GM21360 (cell line): Measurements from ENCODE around the gene TMEM100.
A peak's percentile ranks its signal among the peaks of the same experiment; 100 is the strongest.

Source experiments
- ATAC-seq: cut with Tn5 transposase; IDR thresholded peaks from one replicate; pipeline ENCODE4 v1.9.1; 2021; ENCODE audit warnings: mild to moderate bottlenecking, moderate library complexity; ENCODE audit not compliant: unreplicated experiment

The TMEM100 gene

DNA sequence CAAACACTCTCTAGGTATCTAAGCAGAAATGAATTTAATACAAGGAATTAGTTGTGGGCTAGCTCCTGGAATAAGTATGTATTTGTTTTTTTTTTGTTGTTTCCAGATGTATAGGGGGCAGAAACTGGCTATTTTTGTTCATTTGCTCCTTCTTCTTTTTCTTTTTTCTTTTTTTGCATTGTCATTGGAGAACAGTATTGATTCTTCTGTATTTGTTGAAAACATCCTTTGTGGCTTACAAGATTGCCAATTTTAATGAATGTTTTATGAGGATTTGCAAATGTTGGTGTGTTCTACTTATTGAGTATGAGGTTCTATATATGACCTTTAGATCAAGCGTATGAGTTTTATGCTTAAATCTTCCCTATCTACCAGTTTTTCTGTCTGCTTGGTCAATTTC lies 22.6 kb upstream of the TMEM100 start:
- no peak for ATAC-seq

DNA sequence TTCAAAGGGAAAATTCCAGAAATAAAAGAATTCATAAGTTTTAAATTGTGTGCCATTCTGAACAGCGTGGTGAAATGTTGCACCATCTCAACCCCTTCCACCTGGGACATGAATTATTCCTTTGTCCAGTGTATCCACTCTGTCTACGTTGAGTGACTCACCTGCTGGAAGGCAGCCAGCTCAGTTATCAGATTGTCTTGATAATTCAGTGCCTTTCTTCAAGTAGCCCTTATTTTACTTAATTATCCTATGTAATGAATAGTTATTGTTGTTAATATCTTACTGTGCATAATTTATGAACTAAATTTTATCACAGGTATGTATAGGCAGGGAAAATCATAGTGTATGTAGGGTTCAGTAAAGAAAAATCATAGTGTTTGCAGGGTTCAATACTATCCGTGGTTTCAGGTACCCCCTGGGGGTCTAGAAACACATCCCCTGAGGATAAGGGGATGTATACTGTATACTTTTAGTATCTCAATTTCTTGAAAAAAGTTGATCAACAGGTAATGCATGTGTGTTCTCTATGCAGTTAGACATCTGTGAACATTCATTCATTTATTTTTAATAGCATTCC lies 20.5 kb upstream of the TMEM100 start:
- peak; percentile 40 for ATAC-seq

DNA sequence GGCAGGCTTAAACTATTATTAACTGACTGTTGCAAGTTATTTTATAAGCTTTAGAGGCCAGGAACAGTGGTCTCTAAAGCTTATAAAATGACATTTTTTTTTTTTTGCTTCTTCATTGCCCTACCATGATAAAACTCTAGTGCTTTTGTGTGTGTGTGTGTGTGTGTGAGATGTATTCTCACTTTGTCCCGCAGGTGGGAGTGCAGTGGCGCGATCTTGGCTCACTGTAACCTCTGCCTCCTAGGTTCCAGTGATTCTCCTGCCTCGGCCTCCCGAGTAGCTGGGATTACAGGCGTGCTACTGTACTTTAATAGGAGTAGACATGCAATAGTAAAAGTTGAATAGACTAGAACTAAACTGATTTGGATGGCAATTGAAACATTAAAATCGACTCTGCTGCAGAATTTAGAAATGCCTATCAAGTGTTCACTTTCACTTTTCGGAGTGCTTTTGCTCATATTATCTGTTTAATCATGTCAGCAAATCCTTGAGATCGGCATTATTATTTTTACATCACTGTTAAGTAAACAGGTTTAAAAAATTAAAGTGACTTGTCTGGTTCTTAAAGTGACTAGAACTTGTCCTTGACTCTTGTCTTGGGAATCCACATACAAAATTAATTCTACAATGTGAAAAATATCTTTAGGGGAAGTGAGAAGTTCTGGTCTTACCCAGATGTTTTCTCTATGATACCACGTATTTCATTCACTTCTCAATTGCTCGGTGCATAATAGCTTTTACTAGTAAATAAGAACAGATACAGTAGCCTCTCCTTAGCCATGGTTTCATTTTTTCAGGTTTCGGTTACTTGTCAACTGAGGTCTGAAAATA lies 19.8 kb upstream of the TMEM100 start:
- peak; percentile 95 for ATAC-seq

DNA sequence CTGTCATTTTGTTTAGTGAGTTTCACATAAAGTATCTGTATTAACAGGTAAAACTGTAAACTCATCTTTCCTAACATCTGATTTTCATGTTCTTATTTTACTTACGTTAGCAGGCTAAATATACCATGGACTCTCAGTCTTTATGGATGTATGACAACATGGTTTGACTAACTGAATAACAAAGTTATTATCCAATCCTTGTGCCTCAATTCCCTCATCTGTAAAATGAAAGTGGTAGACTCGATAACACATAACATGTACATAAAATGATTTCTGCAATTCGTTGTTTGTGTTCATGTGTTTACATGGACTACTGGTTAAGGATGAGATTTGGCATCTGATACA lies 18.7 kb upstream of the TMEM100 start:
- ATAC-seq, result no peak

DNA sequence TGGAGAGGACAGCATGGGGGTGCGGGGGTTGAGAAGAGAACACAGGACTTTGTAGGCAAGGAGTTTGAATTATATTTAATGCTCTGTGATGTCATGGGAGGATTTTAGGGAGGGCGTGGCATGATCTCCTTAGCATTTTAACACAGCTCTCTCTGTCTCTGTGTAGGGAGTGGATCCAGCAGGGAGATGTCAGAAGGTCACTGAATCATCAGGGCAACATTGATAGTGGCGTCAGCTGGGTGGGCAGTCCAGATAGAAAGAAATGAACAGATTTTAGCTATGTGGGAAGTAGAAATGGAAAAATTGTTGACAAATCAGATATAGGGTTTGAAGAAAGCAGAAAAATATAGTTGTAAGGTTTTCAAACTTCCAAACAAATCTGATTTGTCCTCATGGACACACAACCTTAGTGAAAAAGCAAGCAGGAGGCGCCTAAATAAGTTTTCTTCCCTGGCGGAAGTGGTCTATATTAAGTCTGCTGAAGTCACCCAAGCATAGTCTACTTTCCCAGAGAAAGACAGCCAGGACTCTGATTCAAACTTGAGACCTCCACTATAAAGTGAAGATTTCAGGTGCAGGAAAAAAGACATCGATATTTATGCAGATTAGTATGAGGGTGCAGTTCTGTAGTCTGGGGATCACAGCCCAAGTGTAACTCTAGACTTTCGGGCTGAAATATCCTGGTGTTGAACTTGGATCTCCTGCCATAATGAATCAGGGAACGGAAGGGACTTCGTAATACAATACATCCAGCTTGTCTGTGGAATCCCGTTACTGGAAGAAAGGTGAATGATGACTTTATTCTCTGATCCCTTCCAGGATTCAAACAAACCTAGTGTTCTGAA lies 18.1 kb upstream of the TMEM100 start:
- ATAC-seq, result no peak

DNA sequence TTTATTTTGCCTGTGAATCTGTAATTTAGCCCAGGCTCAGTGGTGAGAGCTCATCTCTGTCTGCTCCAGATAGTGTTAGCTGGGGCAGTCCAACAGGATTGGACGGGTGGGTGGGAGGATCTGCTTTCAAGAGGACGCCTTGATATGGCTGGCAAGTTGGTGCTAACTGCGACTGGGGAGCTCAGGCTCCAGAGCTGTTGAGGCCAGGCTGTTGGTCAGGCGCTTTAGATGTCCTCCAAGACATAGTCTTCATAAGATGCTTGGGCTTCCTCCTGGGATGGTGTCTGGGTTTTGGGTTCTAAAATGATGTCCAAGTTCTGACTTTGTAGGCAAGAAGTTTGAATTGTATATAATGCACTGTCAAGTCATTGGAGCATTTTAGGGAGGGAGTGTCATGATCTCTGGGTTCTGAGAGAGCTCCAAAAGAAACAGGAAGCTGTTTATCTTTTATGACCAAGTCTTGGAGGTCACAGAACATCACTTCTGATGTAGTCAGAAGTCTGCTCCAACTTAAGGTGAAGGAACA lies 15.4 kb upstream of the TMEM100 start:
- ATAC-seq, result no peak

DNA sequence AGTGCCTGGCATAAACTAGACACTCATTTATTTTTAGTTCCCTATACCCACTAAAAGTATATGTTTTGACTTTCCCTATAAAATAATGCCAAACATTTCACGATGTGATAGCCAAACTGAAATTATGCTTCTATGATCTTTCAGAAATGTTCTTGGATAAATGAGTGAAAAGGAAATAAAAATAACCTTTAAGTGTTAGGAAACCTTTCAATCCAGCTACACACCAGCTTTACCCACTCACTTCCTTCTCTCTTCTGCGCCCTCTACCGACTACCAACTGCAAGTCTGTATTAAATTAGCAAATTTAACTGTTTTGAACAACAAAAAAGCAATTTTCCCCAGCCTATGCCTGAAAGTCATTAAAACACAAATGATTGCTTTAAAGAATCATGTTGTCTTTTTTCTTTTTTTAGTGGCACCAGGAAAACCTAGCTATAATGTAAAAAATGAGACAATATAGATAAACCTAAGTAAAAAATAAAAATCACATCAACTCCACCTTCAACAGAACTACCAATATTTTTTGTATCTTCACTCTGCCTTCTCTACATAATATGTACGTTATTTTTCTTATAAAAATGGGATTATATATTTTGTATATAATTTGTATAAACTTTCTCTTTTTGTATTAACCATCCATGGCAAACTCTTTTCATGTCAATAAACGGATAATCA lies 13.2 kb upstream of the TMEM100 start:
- ATAC-seq, result no peak

DNA sequence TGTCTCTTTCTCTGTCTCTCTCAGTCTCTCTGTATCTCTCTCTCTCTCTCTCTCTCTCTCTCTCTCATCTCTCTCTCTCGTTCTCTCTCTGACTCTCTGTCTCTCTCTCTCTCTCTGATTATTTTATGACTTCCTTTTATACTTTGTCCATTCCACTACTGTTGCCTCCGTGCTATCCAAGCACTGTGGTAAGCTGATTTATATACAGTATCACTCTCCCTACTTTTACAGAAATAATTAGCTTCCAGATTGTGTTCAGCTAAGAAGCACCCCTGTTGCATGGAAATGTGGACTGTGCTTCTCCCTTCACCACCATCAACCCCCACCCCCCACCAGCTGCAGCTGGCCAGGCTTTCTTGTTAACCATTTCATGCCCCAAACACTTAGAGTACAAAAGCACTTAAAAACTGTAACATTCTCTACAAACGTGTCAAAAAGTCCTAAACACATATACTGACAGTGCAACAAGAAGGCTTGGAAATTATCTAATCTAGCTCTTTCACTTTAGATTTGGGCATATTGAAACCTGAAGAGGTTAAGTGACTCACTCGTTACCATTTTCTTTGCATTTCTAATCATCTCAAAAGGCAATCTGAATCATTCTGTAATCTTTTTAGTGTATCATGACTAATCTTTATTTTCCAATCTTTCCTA lies 11.6 kb upstream of the TMEM100 start:
- no peak for ATAC-seq

DNA sequence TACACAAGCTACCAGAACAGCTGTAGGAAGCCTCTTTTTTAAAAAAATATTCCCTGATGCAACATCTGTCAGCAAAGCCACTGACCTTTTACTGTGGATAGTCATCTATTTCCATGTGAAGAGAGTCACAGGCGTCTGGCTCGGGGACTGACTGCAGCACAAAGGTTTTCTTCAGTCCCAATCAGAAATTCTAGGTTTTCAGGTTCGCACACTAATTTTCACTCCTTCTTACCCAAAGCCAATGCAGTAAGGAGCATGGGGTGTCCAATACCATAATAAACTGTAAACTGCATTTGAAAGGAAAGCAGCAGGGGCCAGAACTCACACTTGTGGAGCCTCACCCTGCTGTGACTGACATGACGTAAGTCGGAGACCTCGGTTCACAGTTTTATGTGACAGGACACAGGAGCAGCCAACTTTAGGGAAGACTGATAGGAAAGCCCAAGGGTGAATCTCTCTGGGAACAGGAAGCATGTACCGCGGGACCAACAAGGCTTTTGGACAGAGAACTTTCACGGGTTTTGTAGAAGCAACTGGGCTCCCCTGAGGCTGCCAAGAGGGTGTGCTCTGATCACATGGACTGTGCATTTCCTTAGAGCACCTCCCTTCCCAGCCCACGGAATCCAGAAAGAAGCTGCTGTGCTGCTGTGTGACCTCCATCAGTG lies 9.1 kb upstream of the TMEM100 start:
- no peak for ATAC-seq

DNA sequence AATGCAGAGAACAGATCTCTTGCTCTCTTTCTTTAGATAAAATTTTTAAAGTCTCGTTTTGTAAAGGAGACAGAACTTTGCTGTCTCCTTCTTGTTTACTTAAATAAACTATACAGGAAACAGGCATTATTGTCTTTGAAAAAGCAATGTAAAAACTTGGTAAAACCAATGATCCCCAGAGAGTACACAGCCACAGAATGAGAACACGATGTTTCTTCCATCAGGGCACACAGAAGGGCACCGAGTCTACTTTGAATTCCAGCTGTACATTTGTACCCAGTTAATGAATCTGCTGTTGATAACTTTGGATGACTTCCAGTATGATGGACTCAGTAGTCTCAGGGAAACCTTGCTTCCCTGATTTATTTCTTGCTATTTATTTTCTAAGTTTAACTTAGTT lies 8.1 kb upstream of the TMEM100 start:
- ATAC-seq, result no peak

DNA sequence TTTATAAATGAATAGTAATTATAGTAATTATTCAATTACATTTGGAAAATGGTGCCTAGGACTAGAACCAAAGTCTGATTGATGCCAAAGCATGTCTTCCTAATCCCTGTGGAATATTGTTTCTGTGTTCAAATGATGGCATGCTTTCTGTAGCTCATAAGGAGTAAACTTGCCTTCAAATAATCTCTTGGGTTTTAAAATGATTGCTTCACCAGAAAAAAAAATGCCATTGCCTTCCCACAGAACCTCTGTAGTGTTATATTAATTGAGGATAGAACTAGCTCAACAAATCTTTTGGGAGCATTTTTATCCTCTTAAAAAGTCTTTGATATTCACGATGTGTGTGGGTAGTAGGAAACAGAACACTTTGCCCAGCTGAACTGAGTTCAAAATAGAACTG lies 7.7 kb upstream of the TMEM100 start:
- no peak for ATAC-seq

DNA sequence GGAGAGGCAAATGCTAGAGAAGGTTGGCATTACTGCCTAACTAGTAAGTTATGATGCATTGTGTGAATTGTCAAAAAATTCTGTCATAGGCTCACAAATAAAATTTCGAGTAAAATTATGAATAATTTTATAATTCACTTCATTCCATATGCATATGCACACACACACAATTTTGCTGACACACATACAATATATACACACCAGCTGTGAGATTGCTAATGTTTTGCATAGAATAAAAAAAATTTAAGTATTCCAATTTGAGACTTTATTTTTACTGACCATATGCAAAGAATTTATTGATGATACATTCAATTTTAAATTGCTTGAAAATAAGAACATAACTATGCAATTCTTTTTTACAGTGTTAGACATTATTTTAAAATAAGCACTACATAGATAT lies 6.8 kb upstream of the TMEM100 start:
- ATAC-seq, result no peak

DNA sequence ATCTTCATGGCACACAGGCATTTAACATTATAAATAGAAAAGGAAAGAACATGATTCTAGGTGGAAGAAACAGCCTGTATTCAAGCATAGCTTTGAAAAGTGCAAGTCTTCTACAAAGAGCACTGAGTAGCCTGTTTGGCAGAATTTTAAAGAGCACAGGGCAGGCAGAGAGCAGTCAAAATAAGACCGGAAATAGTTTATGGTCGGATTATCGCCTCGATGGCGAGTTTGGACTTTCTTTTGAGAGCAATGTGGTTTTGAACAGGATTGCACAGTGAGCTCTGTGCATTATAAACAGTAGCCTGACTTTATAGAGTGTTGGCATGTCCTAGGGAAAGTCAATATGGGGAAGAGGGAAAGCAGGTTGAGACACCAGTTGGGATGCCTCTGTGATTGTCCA lies 6.2 kb upstream of the TMEM100 start:
- ATAC-seq, result no peak

DNA sequence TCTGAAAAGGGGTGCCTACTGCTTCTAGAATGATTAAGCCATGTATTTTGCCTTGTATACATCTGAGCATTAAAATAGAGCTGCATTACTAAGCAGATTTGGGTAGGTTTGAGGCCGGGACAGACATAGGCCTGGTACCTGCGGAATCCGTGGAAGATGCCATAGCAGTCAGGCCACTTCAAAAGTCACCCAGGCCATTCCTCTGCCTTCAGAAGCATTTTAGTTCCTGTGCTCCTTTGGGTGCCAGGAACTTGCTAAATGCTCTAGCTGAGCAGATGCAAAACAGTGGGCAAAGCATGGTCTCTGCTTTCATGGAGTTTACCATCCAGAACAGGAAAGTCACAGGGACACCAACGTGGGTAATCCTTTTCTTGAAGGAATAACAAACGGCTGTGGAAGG lies 5.7 kb upstream of the TMEM100 start:
- no peak for ATAC-seq

DNA sequence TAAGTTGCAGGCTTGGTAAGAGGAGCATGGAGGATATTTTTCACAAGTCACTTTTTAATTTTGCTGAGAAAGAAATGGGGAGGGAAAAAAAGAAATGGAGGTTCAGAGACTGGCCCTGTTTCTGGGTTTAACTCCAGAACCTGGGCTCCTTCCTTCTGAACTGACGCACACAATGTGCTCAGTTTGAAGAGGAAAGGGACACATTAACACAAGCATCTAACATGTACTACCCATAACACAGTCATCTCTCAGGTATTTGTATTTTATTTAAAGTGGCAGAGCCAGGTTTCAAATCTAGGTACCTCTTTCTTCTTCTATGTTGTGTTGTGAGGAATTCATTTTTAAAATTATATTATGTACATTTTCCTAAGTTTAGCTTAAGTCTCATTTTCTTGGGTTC lies 5.3 kb upstream of the TMEM100 start:
- ATAC-seq, result no peak

DNA sequence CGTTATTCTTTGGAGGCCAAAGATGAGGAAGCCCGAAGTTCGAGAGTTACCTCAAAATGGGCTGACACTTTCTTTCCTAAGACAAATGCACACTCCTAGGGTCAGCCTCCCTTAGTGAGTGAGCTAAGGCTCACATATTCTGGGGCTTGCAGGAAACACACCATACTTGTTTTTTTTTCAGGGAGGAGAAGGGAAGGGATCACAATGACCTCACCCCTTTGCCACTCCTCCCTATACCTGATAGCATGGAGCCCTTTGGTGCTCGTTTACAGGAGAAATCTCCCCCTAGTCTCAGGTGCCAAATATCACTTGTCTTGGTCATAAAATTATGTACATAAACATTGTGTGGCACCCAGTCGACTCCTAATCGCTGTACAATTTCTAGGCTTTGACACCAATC lies 4.6 kb upstream of the TMEM100 start:
- ATAC-seq, result no peak

DNA sequence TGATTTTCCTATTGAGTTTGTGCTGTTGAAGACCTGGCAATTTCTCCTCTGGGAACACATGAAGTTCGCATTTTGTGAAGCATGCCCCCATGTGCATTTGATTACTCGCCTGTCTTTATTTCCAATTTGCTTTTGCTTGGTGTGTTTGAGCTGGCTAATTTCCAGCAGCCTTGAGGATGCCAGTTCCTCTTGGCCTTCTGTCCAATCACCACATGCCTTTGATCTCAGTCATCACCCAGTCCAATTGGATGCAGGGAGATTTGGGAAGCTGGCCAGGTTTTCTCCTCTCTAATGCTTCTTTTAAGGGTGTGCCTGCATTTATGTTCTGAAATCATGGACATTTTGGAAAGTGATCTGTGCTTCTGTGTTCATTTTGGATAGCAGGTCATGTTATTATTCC lies 3.8 kb upstream of the TMEM100 start:
- ATAC-seq, result no peak

DNA sequence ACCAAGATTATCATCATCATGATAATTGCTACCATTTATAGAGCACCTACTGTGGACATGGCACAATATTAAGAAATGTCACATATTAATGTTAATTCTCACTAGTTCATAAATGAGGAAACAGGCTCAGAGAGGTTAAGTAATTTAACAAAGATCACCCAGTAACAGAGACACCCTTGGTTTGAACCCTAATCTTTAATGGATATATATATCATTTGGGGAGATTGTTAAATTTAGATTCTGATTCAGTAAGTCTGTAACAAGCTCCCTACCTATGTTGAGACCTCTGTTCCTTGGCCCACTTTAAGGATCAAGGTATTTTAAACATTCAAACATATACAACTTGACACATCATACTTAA lies 804 bp upstream of the TMEM100 start:
- no peak for ATAC-seq

DNA sequence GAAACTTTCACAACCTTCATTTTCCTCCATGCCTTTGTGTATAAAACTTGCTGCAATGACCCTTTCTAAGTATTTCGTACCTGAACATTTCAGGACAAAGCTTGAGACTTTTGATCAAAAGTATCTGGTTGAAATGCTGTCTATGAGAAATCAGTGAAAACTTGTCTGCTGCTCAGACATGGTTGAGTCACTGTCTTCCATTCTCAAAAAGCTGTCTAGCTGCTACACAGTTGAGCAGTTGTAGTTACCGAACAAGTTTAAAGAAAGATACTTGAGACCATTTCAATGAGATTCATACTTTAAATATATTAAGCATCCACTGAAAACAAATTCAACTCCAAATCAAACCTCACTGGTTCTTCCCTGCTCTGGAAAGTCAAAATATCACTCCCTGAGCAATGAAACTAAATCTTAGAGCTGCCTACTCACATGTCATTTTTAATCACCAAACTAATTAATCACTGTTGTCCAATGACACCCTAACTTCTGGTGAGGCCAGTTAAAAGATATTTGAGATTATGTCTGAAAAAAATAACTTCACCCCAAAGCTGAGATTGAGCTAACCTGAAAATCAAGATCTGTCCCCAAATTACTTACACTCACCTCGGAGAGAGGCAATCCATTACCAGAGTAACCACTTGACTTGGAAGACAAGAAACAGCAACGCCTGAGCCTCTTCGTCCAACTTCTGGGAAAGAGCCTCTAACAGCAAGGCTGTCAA lies 488 bp downstream of the TMEM100 start:
- no peak for ATAC-seq
